Astrocyte (in vitro differentiated cells and primary cell): ENCODE measurements around the gene BAZ1B. TPM values are rescaled to one million over a fixed set of nuclear protein-coding genes. Genes with fewer than 3 reads are reported as not detected.

Experiments
- DNase-seq: peaks from one replicate; pipeline ENCODE4 v3.0.0-alpha.2; 2010; ENCODE audit warnings: low read depth
- FAIRE-seq: peaks from 2 replicates; lab custom pipeline; 2011; peaks lifted over from hg19 to GRCh38; lab: Jason Lieb, UNC
- H2AFZ ChIP-seq: 2 replicates; pipeline ENCODE4 v1.6.0; 2012; ENCODE audit warnings: low read depth, low read length, inconsistent platforms
- H3K27ac ChIP-seq: 2 replicates; pipeline ENCODE4 v1.5.1; 2011; ENCODE audit warnings: low read depth, low read length, inconsistent platforms
- H3K27me3 ChIP-seq: 2 replicates; pipeline ENCODE4 v1.6.0; 2011; ENCODE audit warnings: low read length, inconsistent platforms; ENCODE audit not compliant: insufficient read depth
- H3K36me3 ChIP-seq: 2 replicates; pipeline ENCODE4 v1.5.1; 2011; ENCODE audit warnings: low read length, inconsistent platforms; ENCODE audit not compliant: insufficient read depth
- H3K4me1 ChIP-seq: 2 replicates; pipeline ENCODE4 v1.5.1; 2011; ENCODE audit warnings: low read length, inconsistent platforms; ENCODE audit not compliant: insufficient read depth
- H3K4me2 ChIP-seq: 2 replicates; pipeline ENCODE4 v1.6.0; 2012; ENCODE audit warnings: low read length, inconsistent platforms
- H3K4me3 ChIP-seq: 2 replicates; pipeline ENCODE4 v1.5.1; 2011; ENCODE audit warnings: low read depth, mild to moderate bottlenecking, low read length, inconsistent platforms; ENCODE audit not compliant: insufficient read depth
- H3K79me2 ChIP-seq: 2 replicates; pipeline ENCODE4 v1.6.0; 2012; ENCODE audit warnings: mild to moderate bottlenecking, low read length, inconsistent platforms; ENCODE audit not compliant: insufficient read depth
- H3K9ac ChIP-seq: 2 replicates; pipeline ENCODE4 v1.6.0; 2012; ENCODE audit warnings: mild to moderate bottlenecking, low read length, inconsistent platforms
- H3K9me3 ChIP-seq: 2 replicates; pipeline ENCODE4 v1.5.1; 2012; ENCODE audit warnings: low read depth, mild to moderate bottlenecking, low read length, inconsistent platforms; ENCODE audit not compliant: insufficient read depth
- H4K20me1 ChIP-seq: 2 replicates; pipeline ENCODE4 v1.6.0; 2012; ENCODE audit warnings: low read length, inconsistent platforms; ENCODE audit not compliant: insufficient read depth
- H3K27ac Mint-ChIP-seq: one replicate; pipeline ENCODE4 v1.8.0; 2021; ENCODE audit warnings: mild to moderate bottlenecking, mixed read lengths; ENCODE audit not compliant: unreplicated experiment
- H3K27me3 Mint-ChIP-seq: one replicate; pipeline ENCODE4 v1.8.0; 2021; ENCODE audit warnings: low read depth, mixed read lengths; ENCODE audit not compliant: unreplicated experiment
- H3K36me3 Mint-ChIP-seq: one replicate; pipeline ENCODE4 v1.8.0; 2021; ENCODE audit warnings: low read depth, mixed read lengths; ENCODE audit not compliant: unreplicated experiment
- H3K4me1 Mint-ChIP-seq: one replicate; pipeline ENCODE4 v1.8.0; 2021; ENCODE audit warnings: low read depth, mixed read lengths; ENCODE audit not compliant: unreplicated experiment
- H3K4me3 Mint-ChIP-seq: one replicate; pipeline ENCODE4 v1.8.0; 2021; ENCODE audit warnings: mild to moderate bottlenecking, moderate library complexity, mixed read lengths; ENCODE audit not compliant: unreplicated experiment
- H3K9me3 Mint-ChIP-seq: one replicate; pipeline ENCODE4 v1.8.0; 2021; ENCODE audit warnings: mild to moderate bottlenecking, mixed read lengths; ENCODE audit not compliant: unreplicated experiment
- CTCF ChIP-seq: IDR thresholded peaks from 2 replicates; pipeline ENCODE4 v1.5.1; 2011; ENCODE audit warnings: low read depth, mild to moderate bottlenecking, inconsistent platforms, low read length, moderate library complexity; ENCODE audit not compliant: insufficient read depth
- EZH2 ChIP-seq: IDR thresholded peaks from 2 replicates; pipeline ENCODE4 v1.6.1; 2012; ENCODE audit warnings: mild to moderate bottlenecking, low read length, inconsistent platforms; ENCODE audit not compliant: insufficient read depth
- total RNA-seq: library from RNA; stranded (reverse); gene quantifications from 2 replicates; pipeline ENCODE4 v1.2.1, GENCODE V29; 2021

Gene BAZ1B
- total RNA-seq, 1 donor from 2014 or later, result 62.5 TPM

- Histone ChIP-seq H3K27ac (no peak overlapping the region), H3K4me2 (no peak overlapping the region), H3K27me3 (no peaks in the 10 kb centered on the region), H3K79me2 (peaks cover 87% of the 10 kb centered on the region), H3K4me3 (no peak overlapping the region), H4K20me1 (peaks cover 79% of the 10 kb centered on the region), H3K9ac (no peak overlapping the region), H3K9me3 (no peaks in the 10 kb centered on the region), H3K36me3 (peaks cover 21% of the 10 kb centered on the region), H3K4me1 (no peaks in the 10 kb centered on the region), H2AFZ (no peak overlapping the region)
- Mint-ChIP-seq H3K27me3 (no peaks in the 10 kb centered on the region), H3K36me3 (peaks cover 13% of the 10 kb centered on the region), H3K9me3 (no peaks in the 10 kb centered on the region), H3K4me3 (no peak overlapping the region), H3K27ac (no peak overlapping the region), H3K4me1 (no peaks in the 10 kb centered on the region)
- FAIRE-seq (no peak), DNase-seq (no peak)
- TF ChIP-seq CTCF (no peak), EZH2 (no peak)
Measured at GRCh38 chr7:73547841-73548240, 25.7 kb upstream of the BAZ1B start.

- no peak for FAIRE-seq
- H3K27ac Mint-ChIP-seq, result peak overlapping the region; percentile 41
Measured at GRCh38 chr7:73544678-73545077, 22.6 kb upstream of the BAZ1B start.

More at GRCh38 chr7:73544678-73545077, 22.6 kb upstream of the BAZ1B start:
- Histone ChIP-seq H3K9ac (no peak overlapping the region), H3K27me3 (no peaks in the 10 kb centered on the region), H3K9me3 (no peaks in the 10 kb centered on the region), H4K20me1 (peaks cover 76% of the 10 kb centered on the region), H2AFZ (no peak overlapping the region), H3K4me3 (no peak overlapping the region), H3K4me2 (no peak overlapping the region), H3K27ac (no peak overlapping the region), H3K79me2 (peaks cover 75% of the 10 kb centered on the region), H3K36me3 (peaks cover 28% of the 10 kb centered on the region), H3K4me1 (no peaks in the 10 kb centered on the region)
- no peak for TF ChIP-seq EZH2
- no peak for TF ChIP-seq CTCF
- Mint-ChIP-seq H3K4me3 (no peak overlapping the region), H3K4me1 (peaks cover 3% of the 10 kb centered on the region), H3K36me3 (peaks cover 17% of the 10 kb centered on the region), H3K27me3 (no peaks in the 10 kb centered on the region), H3K9me3 (no peaks in the 10 kb centered on the region)
- DNase-seq, result no peak
